ENCODE data around the gene GSTO2.

GRCh38 chr10:104331208-104331838 is 62.3 kb downstream of the GSTO2 start:
- TF ChIP-seq CTCF (IDR thresholded peaks at IDR 0.05; ENCODE audit: poor library complexity): no peak
- no peak for TF ChIP-seq EZH2 (IDR thresholded peaks at IDR 0.05; ENCODE audit: borderline replicate concordance)
- TF ChIP-seq EZH2phosphoT487 (IDR thresholded peaks at IDR 0.05; ENCODE audit: low read depth, severe bottlenecking, unreplicated experiment): no peak

All from hepatocyte (in vitro differentiated cells).